Erythroblast (primary cell): ENCODE data around the gene PAPSS2.
A peak's percentile ranks its signal among the peaks of the same experiment; 100 is the strongest.

ENCODE experiments used
- DNase-seq, 2 experiments: peaks; one replicate each; lab custom pipeline; 2025; lab: John Stamatoyannopoulos, UW
- GATA1 ChIP-seq: IDR thresholded peaks from 2 replicates; pipeline ENCODE4 v1.6.1; 2011; ENCODE audit warnings: low read depth, mild to moderate bottlenecking, control low read depth, low read length, moderate library complexity
- POLR2A ChIP-seq: IDR thresholded peaks from 2 replicates; pipeline ENCODE4 v1.6.1; 2011; ENCODE audit warnings: mild to moderate bottlenecking, low read length

PAPSS2 gene

DNA sequence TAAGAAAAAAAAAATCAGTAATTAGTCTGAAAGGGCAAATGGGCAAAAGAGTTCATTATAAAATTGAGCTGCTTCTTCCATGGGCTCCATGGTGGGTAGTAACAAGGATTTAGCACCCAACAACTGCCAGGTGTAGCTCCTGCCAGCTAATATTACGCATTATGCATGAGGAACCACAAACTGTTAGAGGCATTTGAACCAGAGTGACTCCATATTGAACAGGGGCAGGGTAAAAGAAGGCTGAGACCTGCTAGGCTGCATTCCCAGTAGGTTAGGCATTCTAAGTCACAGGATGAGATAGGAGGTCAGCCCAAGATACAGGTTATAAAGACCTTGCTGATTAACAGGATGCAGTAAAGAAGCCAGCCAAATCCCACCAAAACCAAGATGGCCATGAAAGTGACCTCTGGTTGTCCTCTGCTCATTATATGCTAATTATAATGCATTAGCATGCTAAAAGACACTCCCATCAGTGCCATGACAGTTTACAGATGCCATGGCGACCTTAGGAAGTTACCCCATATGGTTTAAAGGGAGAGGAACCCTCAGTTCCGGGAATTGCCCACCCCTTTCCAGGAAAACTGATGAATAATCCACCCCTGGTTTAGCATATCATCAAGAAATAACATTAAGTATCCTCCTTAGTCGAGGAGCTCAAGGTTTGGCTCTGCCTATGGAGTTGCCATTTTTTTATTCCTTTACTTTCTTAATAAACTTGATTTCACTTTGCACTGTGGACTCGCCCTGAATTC lies 8.7 kb upstream of the PAPSS2 start:
- TF ChIP-seq GATA1 = no peak
- no peak for TF ChIP-seq POLR2A
- DNase-seq = no peak

DNA sequence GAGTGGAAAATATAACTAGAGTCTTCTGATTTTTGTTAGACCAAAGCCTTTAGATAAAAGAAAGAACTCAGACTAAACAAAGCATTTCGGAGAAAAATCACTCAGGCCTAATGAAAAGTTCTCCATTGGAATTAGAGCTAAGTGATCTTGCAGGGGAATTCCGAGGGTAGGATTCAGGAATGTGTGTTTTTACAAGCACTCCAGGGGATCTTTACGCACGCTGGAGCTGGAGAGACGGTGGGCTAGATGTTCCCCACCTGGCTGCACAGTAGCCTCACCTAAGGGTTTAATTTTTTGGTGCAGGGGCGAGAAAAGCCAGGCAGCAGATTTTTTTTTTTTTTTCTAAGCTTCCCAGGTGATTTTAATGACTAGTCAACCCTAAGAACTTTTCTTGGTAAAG lies 7.9 kb upstream of the PAPSS2 start:
- TF ChIP-seq POLR2A = no peak
- TF ChIP-seq GATA1 = no peak
- no peak for DNase-seq

DNA sequence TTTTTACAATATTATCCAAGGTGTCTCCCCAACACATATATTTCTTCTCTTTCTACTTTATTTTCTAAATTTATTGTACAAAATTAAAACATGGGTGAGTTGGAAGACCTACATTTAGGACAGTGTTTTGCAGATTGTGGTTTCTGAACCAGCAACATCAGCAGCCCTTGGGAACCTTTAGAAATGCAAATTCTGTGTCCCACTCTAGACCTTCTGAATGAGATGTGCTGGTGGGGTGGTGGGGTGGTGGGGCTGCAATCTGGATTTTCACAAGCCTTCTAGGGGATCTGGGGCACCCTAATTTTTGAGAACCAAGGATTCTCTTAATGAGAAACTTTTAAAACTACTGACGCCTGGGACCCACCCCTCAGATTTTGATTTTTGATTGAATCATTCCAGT lies 7.4 kb upstream of the PAPSS2 start:
- no peak for DNase-seq
- TF ChIP-seq GATA1 (no peak), POLR2A (no peak)

DNA sequence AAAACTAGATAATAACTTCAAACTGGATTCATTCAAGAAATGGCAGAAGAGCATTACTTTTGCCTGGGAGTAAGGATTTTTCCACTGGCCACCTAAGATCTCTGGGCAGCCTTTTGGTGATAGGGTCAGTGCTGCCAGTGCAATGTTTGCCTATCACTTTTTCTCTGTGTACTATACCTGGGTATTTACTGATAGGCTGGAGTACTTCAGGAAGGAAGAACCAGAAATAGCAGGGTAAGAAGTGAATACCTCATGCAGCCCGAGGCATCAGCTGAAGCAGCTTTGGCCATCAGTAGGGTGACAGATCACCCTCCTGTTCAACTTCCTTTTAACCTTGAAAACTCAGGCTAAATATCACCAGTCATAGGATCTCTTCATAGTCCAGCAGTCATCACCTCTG lies 5.5 kb upstream of the PAPSS2 start:
- TF ChIP-seq POLR2A (no peak), GATA1 (no peak)
- DNase-seq = no peak

DNA sequence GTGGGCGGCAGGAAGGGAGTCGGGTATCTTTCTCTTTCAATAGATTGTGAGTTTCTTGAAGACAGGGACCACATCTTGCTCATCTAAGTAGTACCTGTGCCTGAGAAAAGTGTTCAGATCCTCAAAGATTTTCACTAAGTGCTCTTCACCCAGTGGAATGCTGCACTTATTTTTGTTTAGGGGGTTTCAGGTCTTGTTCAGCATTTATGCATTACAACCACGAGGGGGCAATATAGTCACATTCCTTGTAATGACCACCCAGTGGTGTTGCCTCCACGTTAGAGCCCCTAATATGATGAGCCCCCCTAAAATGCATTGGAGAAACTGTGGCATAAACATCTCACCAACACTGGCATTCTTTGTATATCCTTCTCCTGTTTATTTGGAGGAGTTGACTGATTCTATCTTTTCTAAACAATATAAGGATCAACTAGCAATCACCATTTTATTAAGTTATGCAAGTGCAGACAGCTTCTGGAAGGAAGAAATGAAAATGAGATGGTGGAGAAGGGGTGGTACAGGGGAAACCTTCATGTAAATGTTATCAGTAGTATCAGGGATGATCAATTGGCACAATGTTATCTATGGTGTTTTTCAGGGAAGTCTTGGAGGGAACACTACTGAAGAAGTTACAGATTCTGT lies 3.1 kb upstream of the PAPSS2 start:
- DNase-seq = peak; percentile 55 to 68
- no peak for TF ChIP-seq GATA1
- TF ChIP-seq POLR2A = no peak

DNA sequence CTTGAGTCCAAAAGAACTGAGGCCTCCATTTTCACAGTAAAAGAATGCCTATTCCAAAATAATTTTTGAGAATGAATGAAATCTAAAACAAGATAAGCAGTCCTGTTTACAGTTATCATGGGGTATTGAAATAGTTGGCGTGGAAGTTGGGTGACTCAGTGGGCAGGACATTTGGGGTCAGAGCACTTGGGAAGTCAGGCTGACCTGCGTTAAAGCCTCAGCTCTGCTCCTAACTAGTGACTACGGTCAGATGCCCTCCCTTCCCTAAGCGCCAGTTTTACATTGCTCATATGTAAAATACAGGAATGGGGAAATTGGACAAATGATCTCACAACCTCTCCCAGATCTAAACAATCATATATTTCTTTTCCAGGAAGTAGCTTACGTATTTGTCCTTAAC lies 2.3 kb upstream of the PAPSS2 start:
- DNase-seq = no peak
- TF ChIP-seq GATA1 (no peak), POLR2A (no peak)

DNA sequence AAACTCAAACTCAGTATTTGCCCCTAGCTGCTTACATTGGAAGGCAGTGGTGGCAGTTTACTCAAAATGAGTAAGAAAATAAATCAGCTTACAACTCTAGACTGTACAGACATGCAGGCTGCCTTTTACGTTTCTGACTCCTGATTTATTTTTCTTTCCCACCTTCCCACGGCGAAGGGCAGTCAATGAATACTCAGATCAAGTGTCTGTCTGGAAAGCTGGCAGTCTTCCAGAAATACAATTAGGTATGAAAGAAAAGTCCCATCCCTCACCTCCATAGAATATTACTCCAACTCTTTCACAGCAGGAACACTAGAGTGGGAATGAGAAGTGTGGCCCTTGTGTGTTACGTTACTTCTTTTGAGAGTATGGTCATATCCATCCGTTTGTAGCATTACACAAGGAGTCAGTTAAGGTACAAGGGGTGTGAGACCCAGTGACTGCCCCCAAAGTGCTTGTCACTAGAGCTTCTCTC lies 1.3 kb upstream of the PAPSS2 start:
- no peak for DNase-seq
- TF ChIP-seq GATA1 (no peak), POLR2A (no peak)

DNA sequence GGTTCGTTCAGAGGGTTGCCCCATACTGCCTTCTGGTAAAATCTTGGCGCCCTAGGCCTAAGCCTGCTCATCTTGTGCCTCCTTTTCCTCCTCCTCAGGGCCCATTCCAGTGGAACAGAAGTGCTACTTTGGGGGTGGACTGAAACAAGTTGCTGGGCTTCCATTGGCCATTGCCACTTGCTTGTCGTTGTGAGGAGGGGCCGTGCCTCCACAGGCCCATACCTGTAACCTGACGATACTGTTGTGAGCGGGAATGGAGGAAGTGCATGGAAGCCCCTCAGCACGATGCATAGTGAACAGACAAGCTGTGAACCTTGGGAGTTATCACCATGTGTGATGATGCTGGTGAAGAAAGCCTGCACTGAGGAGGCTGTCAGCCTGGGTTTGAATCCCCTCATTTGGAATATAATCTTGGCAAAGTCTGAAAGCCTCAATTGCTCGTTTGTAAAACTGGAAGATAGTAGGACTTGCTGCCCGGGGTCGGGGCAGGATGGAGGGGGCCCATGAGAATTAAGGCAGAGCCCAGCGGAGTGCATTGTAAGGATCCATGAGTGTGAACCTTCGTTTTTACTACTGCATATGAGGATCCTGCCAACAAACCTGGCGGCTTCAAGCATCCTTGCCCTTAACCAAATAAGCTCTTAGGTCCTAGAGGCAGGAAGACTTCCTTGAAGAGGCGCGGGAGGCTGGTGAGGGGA lies 671 bp upstream of the PAPSS2 start:
- DNase-seq = no peak
- no peak for TF ChIP-seq GATA1
- no peak for TF ChIP-seq POLR2A

DNA sequence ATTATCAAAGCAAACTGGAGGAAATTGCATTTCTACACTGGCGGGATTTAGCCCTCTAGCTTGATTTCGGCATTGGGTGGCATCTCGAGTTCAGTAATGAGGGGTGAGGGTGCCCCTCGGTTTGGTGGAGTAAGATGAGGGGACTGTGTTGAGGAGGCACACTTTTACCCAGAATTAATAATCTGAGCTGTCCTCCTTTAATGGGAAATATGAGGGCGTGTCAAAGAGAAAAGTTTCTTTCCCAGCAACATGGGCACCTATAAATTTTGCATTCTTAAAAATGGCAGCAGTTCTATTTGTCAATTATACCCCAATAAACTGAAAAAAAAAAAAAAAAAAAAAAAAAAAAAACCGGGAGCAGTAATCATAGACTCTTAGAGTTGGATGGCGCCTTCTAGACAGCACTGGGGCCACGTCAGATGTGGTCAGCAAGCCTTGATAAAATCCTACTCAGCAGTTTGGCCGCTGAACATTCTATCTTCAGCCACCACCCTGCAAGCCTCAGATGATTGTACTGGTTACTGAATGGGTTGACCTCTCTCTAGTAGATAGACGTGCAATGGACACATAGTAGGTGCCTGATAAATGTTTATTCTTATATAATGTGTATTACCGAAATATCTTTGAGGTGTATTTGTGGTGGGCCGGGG lies 931 bp downstream of the PAPSS2 start:
- peak; percentile 51 to 78 for DNase-seq
- TF ChIP-seq GATA1 (no peak), POLR2A (no peak)

DNA sequence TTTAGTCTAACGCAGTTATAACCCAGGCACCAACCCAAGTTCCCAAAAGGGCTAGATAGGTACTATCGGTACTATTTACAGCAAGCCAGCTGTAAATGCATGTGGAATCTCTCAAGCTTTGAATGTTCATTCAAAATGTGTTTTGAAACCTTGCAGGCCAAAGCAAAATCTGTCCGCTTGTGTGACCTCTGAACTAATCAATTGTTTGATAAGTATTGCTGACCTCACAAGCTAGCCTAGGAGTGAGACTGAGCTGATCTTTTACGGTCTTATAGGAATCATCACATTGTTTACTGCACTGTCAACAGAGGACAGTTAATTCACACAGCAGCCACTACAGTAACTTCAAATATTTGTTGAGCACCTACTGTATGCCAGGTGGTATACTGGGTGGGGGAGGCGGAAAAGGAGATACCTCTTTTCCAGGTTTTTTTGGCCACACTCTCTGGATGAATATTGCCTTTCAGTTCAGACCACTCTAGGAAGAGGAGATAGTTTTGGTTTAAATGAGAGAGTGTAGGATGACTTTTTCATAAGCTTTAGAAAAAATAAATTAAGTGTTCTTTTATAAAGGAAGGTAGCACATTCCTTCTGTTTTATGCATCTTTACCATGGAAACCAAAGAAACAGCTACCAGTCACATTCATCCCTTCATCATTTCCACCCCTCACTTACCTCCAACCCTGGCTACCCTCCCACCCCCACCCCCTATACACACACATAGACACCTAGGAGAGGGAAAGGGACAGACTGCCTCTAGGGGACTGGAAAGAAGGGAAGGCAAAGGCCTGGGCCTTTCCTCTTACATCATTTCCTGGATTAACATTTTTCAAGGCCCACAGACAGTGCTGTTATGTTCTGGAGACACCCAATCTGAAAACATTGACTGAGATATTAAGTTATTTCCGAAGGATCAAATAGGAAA lies 2.4 kb downstream of the PAPSS2 start:
- DNase-seq = no peak
- TF ChIP-seq POLR2A = no peak

DNA sequence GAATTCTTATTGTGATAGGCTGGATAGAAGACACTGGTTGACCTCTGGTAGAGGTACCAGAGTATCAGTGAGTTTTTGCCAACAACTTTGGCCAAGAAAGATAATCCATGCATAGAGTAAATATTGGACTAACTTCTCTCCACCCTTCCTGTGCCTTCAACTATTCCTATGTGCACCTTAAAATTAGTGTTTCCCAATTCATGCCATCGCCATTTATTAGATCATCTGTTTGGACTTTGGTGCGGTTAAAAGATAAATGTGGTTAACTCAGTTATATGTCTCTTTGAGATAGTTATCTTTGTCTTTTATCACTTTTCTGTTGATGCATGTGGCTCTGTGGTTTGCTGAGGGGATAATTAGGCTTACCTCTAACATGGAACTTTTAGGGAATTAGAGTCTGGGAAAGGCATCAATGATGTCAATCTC lies 4.6 kb downstream of the PAPSS2 start:
- TF ChIP-seq GATA1 = no peak
- TF ChIP-seq POLR2A = no peak
- DNase-seq = no peak

DNA sequence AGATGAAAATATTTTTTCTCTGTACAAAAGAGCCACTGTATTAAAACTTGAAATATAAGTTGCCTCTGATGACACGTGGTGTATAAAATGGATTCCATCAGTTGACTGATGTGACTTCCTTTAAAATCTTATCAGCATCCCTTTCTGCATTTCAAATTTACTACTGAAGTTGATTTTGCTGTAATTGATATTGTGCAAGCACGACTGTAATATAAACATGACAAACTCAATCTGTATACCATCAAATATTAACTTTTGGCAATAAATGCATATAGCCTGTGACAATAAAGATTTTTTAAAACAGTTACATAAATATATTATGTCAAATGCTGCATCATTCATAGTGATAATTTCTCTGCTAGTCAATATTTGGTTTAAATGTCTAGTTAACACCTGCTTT lies 7.8 kb downstream of the PAPSS2 start:
- DNase-seq = no peak
- TF ChIP-seq POLR2A = no peak
- TF ChIP-seq GATA1 = no peak
